Tibial nerve (tissue), 3 donors: Measurements from ENCODE around the gene DES.

Experiments used
- CTCF ChIP-seq, 5 experiments: fragments of 200-600 bp in 3 of 5; fragments of 450-650 bp in 2 of 5; sonication (generic) in 3 of 5; IDR thresholded peaks; one replicate each; pipeline ENCODE4 v1.5.1; 2016 to 2019; ENCODE audit warnings: antibody characterized with exemption in 5 of 5, mild to moderate bottlenecking in 3 of 5, moderate library complexity in 2 of 5
- POLR2A ChIP-seq, 2 donors: fragments of 450-650 bp; IDR thresholded peaks; one replicate each; pipeline ENCODE4 v1.6.1; 2017; ENCODE audit warnings: antibody characterized with exemption in 2 of 2, mild to moderate bottlenecking in 2 of 2, moderate library complexity in 2 of 2

DNA sequence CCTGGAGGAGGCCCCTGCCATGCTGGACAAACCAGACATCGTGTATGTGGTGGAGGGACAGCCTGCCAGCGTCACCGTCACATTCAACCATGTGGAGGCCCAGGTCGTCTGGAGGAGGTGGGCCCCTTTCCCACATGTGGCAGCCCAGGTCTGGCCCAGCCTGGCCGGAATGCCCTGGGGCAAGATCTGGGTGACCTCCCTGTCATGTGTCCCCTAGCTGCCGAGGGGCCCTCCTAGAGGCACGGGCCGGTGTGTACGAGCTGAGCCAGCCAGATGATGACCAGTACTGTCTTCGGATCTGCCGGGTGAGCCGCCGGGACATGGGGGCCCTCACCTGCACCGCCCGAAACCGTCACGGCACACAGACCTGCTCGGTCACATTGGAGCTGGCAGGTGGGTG is 55.3 kb downstream of the DES start:
- TF ChIP-seq CTCF (IDR thresholded peaks at IDR 0.05) (no peak), POLR2A (IDR thresholded peaks at IDR 0.05) (no peak)
